Measurements from ENCODE around the gene TUBB.
"Not testable (repeated sequence)": the region's sequence is repeated elsewhere in the genome, so short reads cannot be mapped to it uniquely, and the experiment has no call there.

TUBB gene

DNA sequence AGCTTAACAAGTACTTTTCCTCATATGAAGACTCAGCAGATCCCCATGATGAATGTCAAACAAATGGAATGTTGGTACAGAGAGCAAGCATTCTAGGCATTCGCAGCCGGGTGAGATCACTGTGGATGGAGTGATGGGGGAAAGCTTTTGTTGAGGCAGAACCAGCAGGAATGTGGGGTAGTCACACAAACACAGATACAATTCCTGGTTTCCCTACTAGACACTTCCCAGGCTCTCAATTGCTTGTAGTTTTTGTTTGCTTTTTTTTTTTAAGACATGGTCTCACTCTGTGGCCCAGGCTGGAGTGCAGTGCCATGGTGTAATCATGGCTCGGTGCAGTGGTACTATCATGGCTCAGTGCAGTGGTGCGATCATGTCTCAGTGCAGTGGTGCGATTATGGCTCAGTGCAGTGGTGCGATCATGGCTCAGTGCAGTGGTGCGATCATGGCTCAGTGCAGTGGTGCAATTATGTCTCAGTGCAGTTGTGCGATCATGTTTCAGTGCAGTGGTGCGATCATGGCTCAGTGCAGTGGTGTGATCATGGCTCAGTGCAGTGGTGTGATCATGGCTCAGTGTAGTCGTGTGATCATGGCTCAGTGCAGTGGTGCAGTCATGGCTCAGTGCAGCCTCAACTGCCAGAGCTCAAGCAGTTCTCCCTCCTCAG, 39.6 kb downstream of the TUBB start:
- no peak for DNase-seq (ENCODE audit: low read depth in 1 of 2, low spot score in 1 of 2)

DNA sequence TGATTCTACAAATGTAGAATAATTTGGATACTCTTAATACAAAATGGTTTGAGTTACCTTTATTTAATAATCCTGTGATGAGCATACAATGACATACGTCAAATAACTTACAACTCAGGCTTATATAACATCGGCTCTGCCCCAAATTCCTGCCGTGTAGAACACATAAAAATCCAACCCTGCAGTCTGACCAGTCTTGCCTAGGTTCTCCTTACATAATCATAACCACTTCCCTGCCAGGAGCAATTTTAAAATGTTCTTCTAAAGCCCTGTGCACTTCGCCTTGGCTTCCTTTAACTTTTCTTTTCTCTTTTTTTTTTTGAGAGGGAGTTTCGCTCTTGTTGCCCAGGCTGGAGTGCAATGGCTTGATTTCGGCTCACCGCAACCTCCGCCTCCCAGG, 40.4 kb downstream of the TUBB start:
- no peak for DNase-seq (ENCODE audit: low read depth in 1 of 2, low spot score in 1 of 2)

DNA sequence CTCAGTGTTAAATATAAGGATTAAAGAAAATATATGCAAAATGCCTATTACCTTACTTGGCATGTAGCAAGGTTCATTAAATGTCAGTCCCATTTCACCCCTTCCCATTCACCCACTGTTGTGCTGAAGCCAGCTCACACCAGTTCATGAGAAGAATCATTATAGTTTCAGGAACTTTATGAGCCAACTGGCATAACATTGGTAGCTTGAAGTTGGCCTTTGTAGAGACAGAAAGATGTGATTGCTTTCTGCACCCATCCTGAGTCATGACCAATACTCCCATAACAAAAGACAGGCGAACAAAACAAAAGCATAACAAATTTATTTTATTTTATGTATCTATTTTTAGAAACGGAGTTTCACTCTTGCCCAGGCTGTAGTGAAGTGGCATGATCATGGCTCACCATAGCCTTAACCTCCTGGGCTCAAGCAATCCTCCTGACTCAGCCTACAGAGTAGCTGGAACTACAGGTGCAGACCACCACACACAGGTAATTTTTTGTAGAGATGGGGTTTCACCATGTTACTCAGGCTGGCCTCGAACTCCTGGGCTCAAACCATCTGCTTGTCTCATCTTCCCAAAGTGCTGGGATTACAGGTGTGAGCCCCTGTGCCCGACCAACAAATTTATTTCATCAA, 41.8 kb downstream of the TUBB start:
- DNase-seq (ENCODE audit: low read depth in 1 of 2, low spot score in 1 of 2) = no peak

DNA sequence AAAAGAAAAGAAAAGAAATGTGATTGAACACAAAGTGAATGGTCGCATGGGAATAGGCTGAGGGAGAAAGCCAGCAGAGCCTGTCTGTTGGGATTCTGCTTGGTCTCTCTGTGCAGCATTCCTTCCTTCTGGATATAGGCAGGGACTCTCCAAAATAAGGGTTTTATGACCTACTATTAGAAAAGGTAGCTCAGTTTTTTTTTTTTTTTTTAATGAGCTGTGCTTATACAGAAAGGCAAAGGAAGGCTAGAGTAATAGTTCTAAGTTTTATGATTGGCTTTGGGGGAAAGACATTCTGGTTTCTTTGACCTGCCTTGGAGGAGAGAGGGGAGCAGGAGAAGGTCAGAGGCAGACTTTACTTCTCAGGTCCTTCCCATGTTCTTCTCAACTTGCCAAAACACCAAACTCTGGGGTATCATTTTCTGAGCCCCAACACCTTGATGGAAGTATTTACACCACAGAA, 43.0 kb downstream of the TUBB start:
- DNase-seq (ENCODE audit: low read depth in 1 of 2, low spot score in 1 of 2) = no peak

DNA sequence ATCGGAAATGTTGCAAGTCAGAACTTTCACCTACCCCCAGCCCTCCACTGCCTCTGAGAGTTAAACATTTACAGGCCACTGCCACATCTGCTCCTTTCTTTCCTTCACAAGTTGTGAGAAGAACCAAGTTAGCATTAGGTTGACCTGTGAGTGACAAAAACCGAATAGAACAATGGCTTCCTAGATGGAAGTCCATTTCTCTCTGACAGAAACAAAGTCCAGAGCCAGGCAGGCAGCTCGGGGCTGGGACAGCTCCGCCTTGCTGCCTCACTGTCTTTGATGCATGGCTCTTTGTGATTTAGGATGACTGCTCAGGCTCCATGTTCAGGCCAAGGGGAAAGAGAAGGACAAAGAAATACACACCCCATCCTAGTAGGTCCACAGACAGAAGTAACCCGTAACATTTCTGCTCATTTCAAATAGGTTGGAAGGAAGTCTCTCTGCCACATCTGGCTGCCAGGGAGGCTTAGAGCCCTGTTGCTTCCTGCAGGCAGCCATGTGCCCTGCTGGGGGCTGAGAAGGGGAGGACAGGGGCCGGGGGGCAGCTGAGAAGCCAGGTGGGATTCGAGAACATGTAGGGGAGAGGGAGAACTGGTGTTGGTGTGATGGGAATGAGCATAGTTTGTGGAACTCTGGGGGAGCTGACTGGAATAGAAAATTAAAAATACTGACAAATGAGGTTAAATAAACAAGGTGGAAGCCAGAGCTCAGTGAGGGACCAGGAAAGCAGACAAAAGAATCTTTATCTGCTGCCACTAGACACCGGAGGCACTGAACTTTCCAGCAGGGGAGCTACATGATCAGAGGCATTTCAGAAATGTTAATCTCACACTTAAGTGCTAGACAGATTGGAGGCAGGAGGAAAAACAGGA, 43.7 kb downstream of the TUBB start:
- DNase-seq (ENCODE audit: low read depth in 1 of 2, low spot score in 1 of 2) = no peak

DNA sequence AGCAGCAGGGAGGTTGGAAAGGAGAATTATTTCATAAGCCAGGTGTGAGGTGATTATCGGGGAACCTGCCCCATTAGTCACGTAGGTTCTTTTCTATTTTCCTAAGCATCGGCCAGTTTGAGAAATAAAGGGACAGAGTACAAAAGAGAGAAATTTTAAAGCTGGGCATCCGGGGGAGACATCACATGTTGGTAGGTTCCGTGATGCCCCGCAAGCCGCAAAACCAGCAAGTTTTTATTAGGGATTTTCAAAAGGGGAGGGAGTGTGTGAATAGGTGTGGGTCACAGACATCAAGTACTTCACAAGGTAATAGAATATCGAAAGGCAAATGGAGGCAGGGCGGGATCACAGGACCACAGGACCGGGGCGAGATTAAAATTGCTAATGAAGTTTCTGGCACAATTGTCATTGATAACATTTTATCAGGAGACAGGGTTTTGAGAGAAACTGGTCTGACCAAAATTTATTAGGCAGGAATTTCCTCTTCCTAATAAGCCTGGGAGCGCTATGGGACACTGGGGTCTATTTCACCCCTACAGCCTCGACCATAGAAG, 44.4 kb downstream of the TUBB start:
- DNase-seq (ENCODE audit: low read depth in 1 of 2, low spot score in 1 of 2) = not testable (repeated sequence)

DNA sequence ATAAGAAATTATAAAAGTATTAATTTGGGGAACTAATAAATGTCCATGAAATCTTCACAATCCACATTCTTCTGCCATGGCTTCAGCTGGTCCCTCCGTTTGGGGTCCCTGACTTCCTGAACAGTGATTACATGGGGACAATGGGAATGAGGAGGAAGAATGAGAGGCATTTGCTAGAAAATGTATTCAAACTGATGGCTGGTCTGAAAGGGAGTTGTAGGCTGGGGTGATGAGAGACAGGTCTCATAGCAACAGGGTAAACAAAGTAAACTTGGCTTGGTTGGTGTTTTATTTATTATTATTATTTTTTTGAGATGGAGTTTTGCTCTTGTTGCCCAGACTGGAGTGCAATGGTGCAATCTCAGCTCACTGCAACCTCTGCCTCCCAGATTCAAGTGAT, 45.3 kb downstream of the TUBB start:
- not testable (repeated sequence) for DNase-seq (ENCODE audit: low read depth in 1 of 2, low spot score in 1 of 2)

DNA sequence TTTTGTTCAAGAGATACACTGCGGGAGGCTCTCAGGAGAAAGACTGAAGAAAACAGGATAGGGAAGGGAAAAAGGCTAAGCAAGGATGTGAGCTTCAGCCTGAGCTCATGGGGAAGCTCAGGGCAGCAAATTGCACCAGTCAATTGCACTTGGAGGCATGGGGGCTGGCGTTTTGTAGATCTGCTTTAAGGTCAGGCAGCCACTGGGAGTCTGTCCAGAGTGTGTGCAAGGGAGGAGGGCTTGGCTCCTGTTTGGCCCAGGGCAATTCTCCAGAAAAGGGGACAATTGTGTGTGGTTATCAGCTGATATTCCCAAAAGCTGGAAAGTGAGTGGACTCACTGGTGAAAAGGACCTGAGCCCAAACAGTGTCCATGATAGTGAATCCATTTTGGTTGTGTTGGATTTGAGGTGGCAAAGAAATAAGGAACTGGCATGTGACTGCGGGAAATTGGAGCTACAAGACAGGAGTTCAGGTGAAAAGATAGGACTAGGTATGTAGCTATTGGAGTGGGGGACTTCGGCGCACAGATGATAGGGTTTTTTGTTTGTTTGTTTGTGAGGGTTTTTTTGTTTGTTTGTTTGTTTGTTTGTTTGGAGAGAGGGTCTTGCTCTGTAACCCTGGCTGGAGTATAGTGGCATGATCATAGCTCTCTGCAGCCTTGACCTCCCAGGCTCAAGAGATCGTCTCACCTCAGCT, 46.5 kb downstream of the TUBB start:
- DNase-seq (ENCODE audit: low read depth in 1 of 2, low spot score in 1 of 2) = no peak

DNA sequence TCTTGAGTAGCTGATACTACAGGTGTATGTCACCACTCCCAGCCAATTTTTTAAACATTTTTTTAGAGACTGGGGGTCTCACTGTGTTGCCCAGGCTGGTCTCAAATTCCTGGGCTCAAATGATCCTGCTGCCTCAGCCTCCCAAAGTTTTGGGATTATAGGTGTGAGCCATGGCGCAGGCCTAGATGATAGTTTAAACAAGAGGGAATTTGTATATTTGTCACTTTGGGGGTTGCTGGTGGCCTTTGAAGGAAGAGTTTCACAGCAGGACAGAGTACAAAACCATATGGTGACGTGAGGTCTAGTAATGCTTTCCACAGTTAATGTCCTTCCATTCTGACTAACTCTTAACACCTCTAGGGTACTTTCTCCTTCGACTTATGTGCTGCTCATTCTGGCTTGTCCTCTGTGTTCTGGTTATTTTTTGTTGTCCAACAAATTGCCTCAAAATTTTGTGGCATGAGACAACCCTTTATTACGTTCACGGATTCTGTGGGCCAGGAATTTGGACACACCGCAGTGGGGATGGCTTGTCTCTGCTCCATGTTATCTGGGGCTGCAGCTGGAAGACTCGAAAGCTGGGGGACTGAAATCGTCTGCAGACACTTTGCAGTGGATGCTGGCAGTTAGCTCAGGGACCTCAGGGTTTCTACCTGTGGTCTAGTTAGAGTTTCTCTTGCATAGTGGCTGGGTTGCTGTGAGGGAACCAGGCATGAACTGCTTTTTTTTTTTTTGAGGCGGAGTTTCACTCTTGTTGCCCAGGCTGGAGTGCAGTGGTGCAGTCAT, 47.2 kb downstream of the TUBB start:
- DNase-seq (ENCODE audit: low read depth in 1 of 2, low spot score in 1 of 2) = no peak

DNA sequence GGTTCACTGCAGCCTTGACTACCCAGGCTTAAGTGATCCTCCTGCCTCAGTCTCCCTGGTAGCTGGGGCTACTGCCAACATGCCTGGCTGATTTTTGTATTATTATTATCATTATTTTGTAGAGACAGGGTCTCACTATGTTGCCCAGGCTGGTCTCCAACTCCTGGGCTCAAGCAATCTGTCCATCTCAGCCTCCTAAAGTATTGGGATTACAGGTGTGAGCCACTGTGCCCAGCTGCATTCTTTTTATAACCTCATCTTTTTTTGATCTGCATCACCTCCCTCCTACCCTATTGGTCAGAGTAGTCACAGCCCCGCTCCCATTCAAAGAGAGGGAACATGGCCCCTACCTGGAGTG, 47.8 kb downstream of the TUBB start:
- no peak for DNase-seq (ENCODE audit: low read depth in 1 of 2, low spot score in 1 of 2)

DNA sequence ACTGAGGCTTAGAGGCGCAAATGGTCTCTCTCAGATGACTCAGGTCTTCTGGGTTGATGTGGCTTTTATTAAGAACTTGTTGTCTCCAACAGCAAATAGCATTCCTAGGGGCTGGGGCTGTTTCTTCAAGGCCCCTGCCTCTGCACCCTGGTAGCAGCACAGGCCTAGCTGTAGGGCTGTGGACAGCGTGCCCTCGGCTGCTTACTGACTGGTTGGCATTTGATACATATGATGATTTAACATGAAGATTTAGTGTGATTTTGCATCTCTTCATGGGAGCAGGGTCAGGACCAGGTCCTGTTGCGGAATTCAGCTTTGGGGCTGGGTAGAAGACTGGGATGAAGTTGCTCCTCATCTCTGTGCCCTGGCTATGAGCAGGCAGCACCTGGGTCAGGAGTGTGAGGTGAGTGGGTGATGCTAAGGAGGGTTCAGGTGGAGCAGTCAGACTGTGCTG, 48.5 kb downstream of the TUBB start:
- DNase-seq (ENCODE audit: low read depth in 1 of 2, low spot score in 1 of 2) = no peak

DNA sequence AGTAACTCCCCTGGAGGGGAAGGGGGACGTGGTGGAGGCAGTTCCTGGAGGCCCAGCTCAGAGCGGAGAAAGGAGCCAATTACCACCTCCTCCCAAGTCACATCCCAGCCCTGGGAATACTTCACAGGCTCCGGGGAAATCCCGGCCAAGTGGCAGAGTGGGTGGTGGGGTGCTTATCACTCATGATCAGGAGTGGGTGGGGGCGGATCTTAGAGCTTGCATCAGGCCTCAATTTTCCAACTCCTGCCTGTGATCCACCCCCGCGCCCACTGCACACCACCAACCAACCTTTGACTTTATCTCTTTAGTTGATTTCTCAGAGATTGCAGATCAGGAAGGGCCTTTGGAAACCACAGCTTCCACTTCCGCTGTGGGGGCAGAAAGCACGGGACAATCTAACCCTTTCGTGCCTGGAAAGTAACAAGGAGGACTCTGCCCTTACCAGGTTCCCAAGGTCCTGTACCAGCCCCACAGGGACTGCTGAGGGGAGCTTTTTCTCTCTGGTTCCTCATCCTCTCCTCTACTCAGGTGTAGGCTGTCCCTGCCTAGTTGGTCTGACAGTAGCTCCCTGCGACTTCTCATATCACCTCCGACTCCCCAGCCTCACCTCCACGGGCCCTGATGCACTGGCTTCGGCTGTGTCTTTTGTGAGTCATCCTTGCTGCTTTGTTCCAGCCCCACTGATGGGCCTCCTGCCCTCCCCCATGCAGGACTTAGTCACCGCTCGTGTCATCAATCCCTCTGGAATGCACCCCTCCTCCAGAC, 49.1 kb downstream of the TUBB start:
- peak; percentile 54 to 55 for DNase-seq (ENCODE audit: low read depth in 1 of 2, low spot score in 1 of 2)

DNA sequence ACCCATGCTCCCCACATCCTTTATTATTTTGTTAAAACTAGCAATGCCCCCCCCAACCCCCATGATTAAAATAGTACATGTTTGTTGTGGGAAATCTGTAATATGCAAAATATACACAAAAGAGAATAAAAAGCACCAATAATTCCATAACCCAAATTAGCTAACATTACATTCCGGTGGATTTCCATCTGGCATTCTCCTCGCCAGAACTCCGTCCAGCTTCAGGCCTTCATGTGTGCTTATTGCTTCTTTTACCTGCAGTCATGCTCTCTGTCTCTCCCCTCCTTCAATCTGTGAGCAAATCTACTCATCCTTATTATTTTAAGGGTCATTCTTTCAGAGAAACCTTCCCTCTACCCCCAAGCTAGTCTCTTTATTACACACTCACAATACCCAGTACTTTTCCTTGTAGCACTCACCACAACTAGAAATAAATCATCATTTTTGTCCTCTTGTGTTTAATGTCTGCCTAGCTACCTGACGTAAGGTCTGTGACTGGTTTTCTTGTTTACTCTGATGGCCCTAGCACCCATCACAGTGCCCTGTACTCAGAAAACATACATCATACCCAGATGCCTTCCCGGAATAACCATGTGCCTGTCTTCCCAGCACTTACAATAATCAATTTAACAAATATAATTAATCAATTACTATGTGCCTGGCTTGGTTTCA, 49.8 kb downstream of the TUBB start:
- DNase-seq (ENCODE audit: low read depth in 1 of 2, low spot score in 1 of 2) = no peak

DNA sequence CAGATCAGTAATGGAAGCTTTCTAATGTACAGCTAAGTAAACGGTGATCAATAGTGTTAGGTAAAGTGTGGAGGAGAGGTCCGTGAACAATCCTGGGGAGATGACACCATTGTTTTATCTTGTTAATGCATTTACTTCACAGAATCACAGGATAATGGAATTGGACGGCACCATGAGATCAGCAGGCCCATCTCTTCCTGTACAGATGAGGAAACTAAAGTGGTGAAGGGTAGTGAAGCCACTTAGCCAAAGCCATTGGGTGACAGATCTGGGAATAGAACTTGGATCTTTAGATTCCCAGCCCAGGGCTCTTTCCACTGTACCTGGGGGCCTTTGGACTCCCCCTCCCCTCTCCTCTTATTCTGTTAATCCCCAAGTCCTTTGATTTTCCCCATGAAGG, 50.4 kb downstream of the TUBB start:
- DNase-seq (ENCODE audit: low read depth in 1 of 2, low spot score in 1 of 2) = no peak

DNA sequence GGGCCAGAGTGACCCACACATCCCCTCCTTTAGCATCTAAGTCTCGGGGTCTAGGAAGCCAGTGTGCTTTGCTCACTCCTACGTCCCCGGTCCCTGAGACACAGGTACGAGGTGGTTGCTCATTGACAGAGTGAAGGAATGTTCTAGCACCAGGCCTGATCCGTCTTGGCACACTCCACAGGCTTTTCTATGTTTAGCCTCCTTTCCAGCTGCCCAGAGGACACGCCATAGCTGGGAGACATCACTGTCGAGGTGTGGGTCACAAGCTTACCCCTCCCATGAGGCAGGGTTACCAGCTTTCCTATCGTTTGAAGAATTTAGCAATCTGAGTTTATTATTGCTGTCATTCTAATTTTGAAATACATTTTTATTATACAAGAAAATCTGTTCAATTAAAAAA, 54.5 kb downstream of the TUBB start:
- DNase-seq (ENCODE audit: low read depth in 1 of 2, low spot score in 1 of 2) = no peak
